Measurements from ENCODE around the gene MFF. TPM values are rescaled to one million over a fixed set of nuclear protein-coding genes. Genes with fewer than 3 reads are reported as not detected.

MFF gene
- total RNA-seq, 1 donor from 2014 or later, result 53.0 TPM

DNA sequence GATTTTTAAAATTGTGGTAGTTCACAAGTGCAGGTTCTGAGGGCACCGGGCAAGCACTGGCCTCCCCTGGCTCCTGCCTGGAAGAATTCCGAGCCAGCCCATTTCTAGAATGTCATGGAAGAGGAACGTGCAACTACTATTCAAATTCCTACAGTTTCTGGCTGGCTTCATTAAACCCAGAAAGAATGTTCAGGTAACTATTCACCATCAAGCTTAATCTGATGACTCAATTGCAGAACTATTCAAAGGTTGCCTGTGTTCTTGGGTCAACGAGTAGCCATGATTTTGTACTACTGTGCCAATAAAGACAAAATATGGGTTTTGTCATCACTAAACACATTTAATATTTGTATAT is 14.3 kb upstream of the MFF start:
- peak; percentile 37 to 61 for ATAC-seq
- no peak overlapping the region for H3K27ac ChIP-seq

DNA sequence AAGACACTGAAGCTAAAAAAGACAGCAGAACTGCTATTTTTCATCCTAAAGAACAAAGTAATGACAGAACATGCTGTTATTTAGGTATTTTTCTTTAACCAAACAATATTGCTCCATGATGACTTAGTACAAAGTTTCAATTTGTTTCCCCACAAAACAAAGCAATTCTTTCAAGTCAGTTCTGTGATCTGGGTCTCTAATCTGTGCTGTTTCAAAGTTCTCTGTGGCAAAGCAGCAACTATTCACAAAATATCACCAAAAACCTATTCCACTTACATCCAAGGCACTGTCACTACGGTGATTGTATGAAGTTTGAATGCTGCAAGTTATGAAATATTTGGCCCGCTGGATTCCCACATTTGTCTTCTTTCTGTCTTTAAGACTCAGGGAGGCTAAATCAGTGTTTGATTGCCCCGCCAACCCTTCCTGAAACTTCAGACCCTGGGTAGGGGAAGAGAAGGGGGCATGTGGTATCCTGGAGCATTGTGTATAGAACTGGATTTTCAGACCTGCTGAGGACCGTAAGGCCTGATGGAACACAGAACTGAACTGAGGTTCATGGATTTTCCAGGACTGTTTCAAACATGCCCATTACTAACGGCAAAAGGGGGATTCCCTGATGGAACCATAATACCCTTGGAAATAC is 13.1 kb upstream of the MFF start:
- ATAC-seq, result no peak

More for the DNA sequence above, 14.3 kb upstream of the MFF start:
- H3K4me1 ChIP-seq, result no peaks in the 10 kb centered on the region
- no peaks in the 10 kb centered on the region for H3K9me3 ChIP-seq
- TF ChIP-seq, protein P1, sequence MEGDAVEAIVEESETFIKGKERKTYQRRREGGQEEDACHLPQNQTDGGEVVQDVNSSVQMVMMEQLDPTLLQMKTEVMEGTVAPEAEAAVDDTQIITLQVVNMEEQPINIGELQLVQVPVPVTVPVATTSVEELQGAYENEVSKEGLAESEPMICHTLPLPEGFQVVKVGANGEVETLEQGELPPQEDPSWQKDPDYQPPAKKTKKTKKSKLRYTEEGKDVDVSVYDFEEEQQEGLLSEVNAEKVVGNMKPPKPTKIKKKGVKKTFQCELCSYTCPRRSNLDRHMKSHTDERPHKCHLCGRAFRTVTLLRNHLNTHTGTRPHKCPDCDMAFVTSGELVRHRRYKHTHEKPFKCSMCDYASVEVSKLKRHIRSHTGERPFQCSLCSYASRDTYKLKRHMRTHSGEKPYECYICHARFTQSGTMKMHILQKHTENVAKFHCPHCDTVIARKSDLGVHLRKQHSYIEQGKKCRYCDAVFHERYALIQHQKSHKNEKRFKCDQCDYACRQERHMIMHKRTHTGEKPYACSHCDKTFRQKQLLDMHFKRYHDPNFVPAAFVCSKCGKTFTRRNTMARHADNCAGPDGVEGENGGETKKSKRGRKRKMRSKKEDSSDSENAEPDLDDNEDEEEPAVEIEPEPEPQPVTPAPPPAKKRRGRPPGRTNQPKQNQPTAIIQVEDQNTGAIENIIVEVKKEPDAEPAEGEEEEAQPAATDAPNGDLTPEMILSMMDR (IDR thresholded peaks at IDR 0.05), result no peak
- no peak overlapping the region for H3K4me3 ChIP-seq
- intact Hi-C loops (cut with DNase I), result no loop called here
- H3K27me3 ChIP-seq (ENCODE audit: low read depth), result no peaks in the 10 kb centered on the region
- no peak for DNase-seq
- H3K36me3 ChIP-seq, result no peaks in the 10 kb centered on the region

DNA sequence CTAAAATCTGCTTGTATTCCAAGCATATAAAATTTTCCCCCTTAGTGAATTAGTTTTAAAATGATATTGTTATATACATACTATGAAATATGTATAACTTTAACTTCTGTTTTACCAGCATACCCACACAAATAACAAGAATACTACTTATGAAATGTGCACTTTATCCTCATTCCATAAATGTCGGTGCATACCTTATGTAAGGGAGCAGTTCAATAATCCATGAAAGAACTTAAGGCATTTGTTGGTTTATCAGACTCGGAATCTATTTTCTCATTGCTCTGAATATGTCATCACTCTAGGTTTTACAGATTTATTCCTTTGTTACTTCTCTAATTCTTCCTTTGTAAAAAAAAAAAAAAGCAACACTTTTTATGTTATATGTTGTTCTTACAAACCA is 12.5 kb upstream of the MFF start:
- H3K36me3 ChIP-seq, result no peaks in the 10 kb centered on the region
- H3K4me3 ChIP-seq, result no peak overlapping the region
- H3K9me3 ChIP-seq, result no peaks in the 10 kb centered on the region
- H3K27ac ChIP-seq, result no peak overlapping the region
- H3K4me1 ChIP-seq, result no peaks in the 10 kb centered on the region
- no peak for ATAC-seq
- intact Hi-C loops (cut with DNase I), result no loop called here
- no peaks in the 10 kb centered on the region for H3K27me3 ChIP-seq (ENCODE audit: low read depth)
- TF ChIP-seq, protein P1 (IDR thresholded peaks at IDR 0.05), result no peak
- no peak for DNase-seq

More for the DNA sequence above, 13.1 kb upstream of the MFF start:
- H3K9me3 ChIP-seq, result no peaks in the 10 kb centered on the region
- TF ChIP-seq, protein P1 (IDR thresholded peaks at IDR 0.05), result no peak
- no peaks in the 10 kb centered on the region for H3K27me3 ChIP-seq (ENCODE audit: low read depth)
- H3K36me3 ChIP-seq, result no peaks in the 10 kb centered on the region
- H3K4me1 ChIP-seq, result no peaks in the 10 kb centered on the region
- no peak overlapping the region for H3K4me3 ChIP-seq
- no peak overlapping the region for H3K27ac ChIP-seq
- no peak for DNase-seq
- intact Hi-C loops (cut with DNase I), result no loop called here

DNA sequence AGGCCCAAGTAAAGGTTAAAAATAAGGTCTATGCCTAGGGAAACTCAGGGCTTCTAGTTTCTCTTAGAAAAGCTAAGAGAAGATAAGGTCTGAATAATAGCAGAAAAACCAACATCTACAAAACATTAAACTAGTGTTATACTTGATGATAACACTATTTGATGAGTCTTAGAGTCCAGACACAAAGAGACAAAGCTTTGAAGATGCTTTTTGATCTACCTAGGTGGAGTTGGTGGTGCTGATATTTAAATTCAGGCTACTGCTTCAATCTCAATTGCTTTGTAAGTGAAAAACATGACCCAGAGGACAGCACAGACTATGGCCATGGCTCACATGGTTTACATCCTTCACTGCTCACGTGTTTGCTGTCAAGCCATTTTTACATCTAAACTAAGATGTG is 11.7 kb upstream of the MFF start:
- no peaks in the 10 kb centered on the region for H3K27me3 ChIP-seq (ENCODE audit: low read depth)
- TF ChIP-seq, protein P1 (IDR thresholded peaks at IDR 0.05), result no peak
- no peak for ATAC-seq
- H3K4me1 ChIP-seq, result no peaks in the 10 kb centered on the region
- H3K36me3 ChIP-seq, result no peaks in the 10 kb centered on the region
- H3K27ac ChIP-seq, result no peak overlapping the region
- no peaks in the 10 kb centered on the region for H3K9me3 ChIP-seq
- intact Hi-C loops (cut with DNase I), result no loop called here
- no peak overlapping the region for H3K4me3 ChIP-seq
- DNase-seq, result no peak

DNA sequence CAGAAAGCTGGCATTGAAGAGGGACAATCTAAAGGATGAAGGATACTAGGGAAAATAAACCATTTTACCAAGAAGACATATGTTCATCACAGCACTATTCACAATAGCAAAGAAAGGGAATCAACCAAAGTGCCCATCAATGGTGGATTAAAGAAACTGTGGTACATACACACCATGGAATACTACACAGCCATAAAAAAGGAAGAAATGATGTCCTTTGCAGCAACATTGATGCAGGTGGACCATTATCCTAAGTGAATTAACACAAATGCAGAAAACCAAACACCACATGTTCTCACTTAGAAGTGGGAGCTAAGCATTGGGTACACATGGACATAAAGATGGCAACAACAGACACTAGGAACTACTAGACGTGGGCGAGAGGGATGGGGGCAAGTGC is 7.2 kb upstream of the MFF start:
- ATAC-seq (no peak), DNase-seq (no peak)
- no peak overlapping the region for H3K4me3 ChIP-seq
- H3K27ac ChIP-seq, result no peak overlapping the region
- TF ChIP-seq, protein P1 (IDR thresholded peaks at IDR 0.05), result no peak
- H3K27me3 ChIP-seq (ENCODE audit: low read depth), result no peaks in the 10 kb centered on the region
- intact Hi-C loops (cut with DNase I), result no loop called here
- no peaks in the 10 kb centered on the region for H3K9me3 ChIP-seq
- H3K36me3 ChIP-seq, result no peaks in the 10 kb centered on the region
- no peaks in the 10 kb centered on the region for H3K4me1 ChIP-seq
